ENCODE results near the gene LRRC41. TPM values are rescaled to one million over a fixed set of nuclear protein-coding genes. Genes with fewer than 3 reads are reported as not detected.

The LRRC41 gene
- total RNA-seq, 2 experiments from 2014 or later: 36.8 to 48.8 TPM

GRCh38 chr1:46335081-46335480, 31.7 kb upstream of the LRRC41 start:
- Histone ChIP-seq H3K9me2 (ENCODE audit: insufficient read depth, low read length) (no peaks in the 10 kb centered on the region), H3K4me1 (ENCODE audit: insufficient read depth, low read length, poor library complexity, severe bottlenecking) (peaks cover 47% of the 10 kb centered on the region), H2AFZ (ENCODE audit: low read length) (no peak overlapping the region), H3K79me2 (ENCODE audit: insufficient read depth, low read depth, low read length) (peaks cover under 1% of the 10 kb centered on the region; the same call in 1 of the 2 replicates), H4K20me1 (ENCODE audit: insufficient read depth, low read length) (no peaks in the 10 kb centered on the region), H3K27ac (ENCODE audit: low read depth, low read length, poor library complexity, severe bottlenecking) (no peak overlapping the region), H3K4me2 (ENCODE audit: low read length) (no peak overlapping the region), H3K36me3 (ENCODE audit: insufficient read depth, low read length) (no peaks in the 10 kb centered on the region), H3K9me3 (ENCODE audit: low read length) (no peaks in the 10 kb centered on the region), H3K4me3 (ENCODE audit: low read depth, low read length, poor library complexity, severe bottlenecking) (no peak overlapping the region)
- TF ChIP-seq EZH2phosphoT487 (IDR thresholded peaks at IDR 0.05; ENCODE audit: borderline replicate concordance, low read depth, low read length): no peak
- no peak for TF ChIP-seq CTCF (conservative IDR thresholded peaks at IDR 0.05; ENCODE audit: low read length)
- CTCF ChIA-PET (ENCODE audit: unreplicated experiment): interaction anchor here (0.7 kb wide), 1 partner anchor 13 kb away, joined by 3 read pairs; no protein-coding TSS in a partner anchor
- no peak for DNase-seq (ENCODE audit: low spot score)
- POLR2A ChIA-PET: interaction anchor here (2.2 kb wide), 1 partner anchor 12 kb away, joined by 10 read pairs; no protein-coding TSS in a partner anchor
- BruUV-seq (replicated peaks): no TSS peak
- intact Hi-C loops (cut with micrococcal nuclease; ENCODE audit: unreplicated experiment): no loop called here

- ChIA-PET CTCF (ENCODE audit: unreplicated experiment) (interaction anchor here (2.3 kb wide), 1 partner anchor 30 kb away, joined by 10 read pairs; the partner anchor contains the start of genes LRRC41 and UQCRH), POLR2A (interaction anchor here (0.9 to 2.2 kb wide), 10 partner anchors 9 to 85 kb away, joined by 3 to 10 read pairs (median 4); no protein-coding TSS in a partner anchor)
- BruUV-seq (replicated peaks): no TSS peak
- H3K4me1 ChIP-seq (ENCODE audit: insufficient read depth, low read length, poor library complexity, severe bottlenecking): peaks cover 39% of the 10 kb centered on the region
- H3K27ac ChIP-seq (ENCODE audit: low read depth, low read length, poor library complexity, severe bottlenecking): peak overlapping the region; percentile 17
- no peaks in the 10 kb centered on the region for H3K9me3 ChIP-seq (ENCODE audit: low read length)
- intact Hi-C loops (cut with micrococcal nuclease; ENCODE audit: unreplicated experiment): loop anchor here (5.0 kb wide), 1 partner anchor 87 kb away; the partner anchor contains the start of gene RAD54L
- no peak overlapping the region for H3K4me3 ChIP-seq (ENCODE audit: low read depth, low read length, poor library complexity, severe bottlenecking)
- H3K4me2 ChIP-seq (ENCODE audit: low read length): peak overlapping the region; percentile 60
- H4K20me1 ChIP-seq (ENCODE audit: insufficient read depth, low read length): no peaks in the 10 kb centered on the region
- no peaks in the 10 kb centered on the region for H3K36me3 ChIP-seq (ENCODE audit: insufficient read depth, low read length)
- no peaks in the 10 kb centered on the region for H3K9me2 ChIP-seq (ENCODE audit: insufficient read depth, low read length)
- TF ChIP-seq EZH2phosphoT487 (IDR thresholded peaks at IDR 0.05; ENCODE audit: borderline replicate concordance, low read depth, low read length) (no peak), CTCF (conservative IDR thresholded peaks at IDR 0.05; ENCODE audit: low read length) (no peak)
- no peaks in the 10 kb centered on the region for H3K79me2 ChIP-seq (ENCODE audit: insufficient read depth, low read depth, low read length)
- no peak for DNase-seq (ENCODE audit: low spot score)
- no peak overlapping the region for H2AFZ ChIP-seq (ENCODE audit: low read length)
Measured at GRCh38 chr1:46334030-46334384, 30.6 kb upstream of the LRRC41 start.

All from OCI-LY7 (cell line).